Body of pancreas (tissue), 4 donors: ENCODE measurements around the gene BMP8A.

Experiments used
- POLR2A ChIP-seq, 3 donors: fragments of 450-650 bp; IDR thresholded peaks; one replicate each; pipeline ENCODE4 v1.6.1; 2016; ENCODE audit warnings: antibody characterized with exemption in 3 of 3, mild to moderate bottlenecking in 2 of 3
- TF ChIP-seq, protein P1 (sequence below), 7 experiments: fragments of 450-650 bp in 4 of 7; fragments of 200-600 bp in 3 of 7; sonication (generic) in 3 of 7; IDR thresholded peaks; one replicate each; pipeline ENCODE4 v1.5.1; 2016 to 2019; ENCODE audit warnings: antibody characterized with exemption in 7 of 7

DNA sequence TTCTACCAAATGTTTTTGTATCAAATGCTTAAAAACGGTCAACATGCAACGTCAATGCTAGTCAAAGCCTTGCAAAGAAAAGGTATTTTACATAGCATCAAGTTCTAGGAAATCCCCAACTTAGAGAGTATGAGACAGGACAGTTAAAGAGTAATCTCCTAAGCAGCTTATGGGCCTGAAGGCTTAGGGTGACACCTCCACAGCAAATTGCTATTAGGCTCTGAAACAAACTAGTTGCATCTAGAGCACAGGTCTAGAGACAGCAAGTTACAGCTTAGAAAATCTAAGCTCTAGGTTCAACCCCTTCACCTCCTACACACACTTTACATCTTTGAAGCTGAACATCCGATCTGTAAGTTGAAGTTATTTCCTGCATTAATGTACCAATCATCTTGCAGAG is 71.5 kb downstream of the BMP8A start:
- TF ChIP-seq, protein P1, sequence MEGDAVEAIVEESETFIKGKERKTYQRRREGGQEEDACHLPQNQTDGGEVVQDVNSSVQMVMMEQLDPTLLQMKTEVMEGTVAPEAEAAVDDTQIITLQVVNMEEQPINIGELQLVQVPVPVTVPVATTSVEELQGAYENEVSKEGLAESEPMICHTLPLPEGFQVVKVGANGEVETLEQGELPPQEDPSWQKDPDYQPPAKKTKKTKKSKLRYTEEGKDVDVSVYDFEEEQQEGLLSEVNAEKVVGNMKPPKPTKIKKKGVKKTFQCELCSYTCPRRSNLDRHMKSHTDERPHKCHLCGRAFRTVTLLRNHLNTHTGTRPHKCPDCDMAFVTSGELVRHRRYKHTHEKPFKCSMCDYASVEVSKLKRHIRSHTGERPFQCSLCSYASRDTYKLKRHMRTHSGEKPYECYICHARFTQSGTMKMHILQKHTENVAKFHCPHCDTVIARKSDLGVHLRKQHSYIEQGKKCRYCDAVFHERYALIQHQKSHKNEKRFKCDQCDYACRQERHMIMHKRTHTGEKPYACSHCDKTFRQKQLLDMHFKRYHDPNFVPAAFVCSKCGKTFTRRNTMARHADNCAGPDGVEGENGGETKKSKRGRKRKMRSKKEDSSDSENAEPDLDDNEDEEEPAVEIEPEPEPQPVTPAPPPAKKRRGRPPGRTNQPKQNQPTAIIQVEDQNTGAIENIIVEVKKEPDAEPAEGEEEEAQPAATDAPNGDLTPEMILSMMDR (IDR thresholded peaks at IDR 0.05): no peak
- TF ChIP-seq POLR2A (IDR thresholded peaks at IDR 0.05): no peak
